HL-60/S4 treated with retinoic acid at 250 ng/mL for 4 days and 3 days (cell line): ENCODE results near the gene CTSZ.
"Not testable (repeated sequence)": the region's sequence is repeated elsewhere in the genome, so short reads cannot be mapped to it uniquely, and the experiment has no call there.

ENCODE experiments used
- in situ Hi-C: fragments of 300-500 bp; cut with MboI; formaldehyde crosslinking; loops from 2 replicates; pipeline ENCODE4 v1.7.0; 2022; ENCODE audit warnings: low sequenced_read_pairs

Gene CTSZ

GRCh38 chr20:58950603-58951002 lies 56.5 kb downstream of the CTSZ start:
- in situ Hi-C loops = no loop called here

- in situ Hi-C loops = not testable (repeated sequence)
Measured at GRCh38 chr20:58947797-58948388, 59.2 kb downstream of the CTSZ start.

- in situ Hi-C loops = no loop called here
Measured at GRCh38 chr20:58945965-58946631, 61.0 kb downstream of the CTSZ start.
